Mesothelial cell of epicardium (in vitro differentiated cells): ENCODE data around the gene LCE2A. TPM values are rescaled to one million over a fixed set of nuclear protein-coding genes. Genes with fewer than 3 reads are reported as not detected.

Source experiments
- DNase-seq, 2 experiments: peaks; one replicate each; pipeline ENCODE4 v3.0.0; 2021; ENCODE audit warnings: low spot score in 2 of 2; ENCODE audit not compliant: unreplicated experiment in 2 of 2
- H3K27ac Mint-ChIP-seq: 2 replicates; pipeline ENCODE4 v1.8.0; 2021; ENCODE audit warnings: mixed read lengths
- H3K27me3 Mint-ChIP-seq: 2 replicates; pipeline ENCODE4 v1.8.0; 2021; ENCODE audit warnings: low read depth, mixed read lengths
- H3K36me3 Mint-ChIP-seq: 2 replicates; pipeline ENCODE4 v1.8.0; 2021; ENCODE audit warnings: mixed read lengths
- H3K4me1 Mint-ChIP-seq: 2 replicates; pipeline ENCODE4 v1.8.0; 2021; ENCODE audit warnings: mixed read lengths
- H3K4me3 Mint-ChIP-seq: 2 replicates; pipeline ENCODE4 v1.8.0; 2021; ENCODE audit warnings: mild to moderate bottlenecking, moderate library complexity, mixed read lengths
- H3K9me3 Mint-ChIP-seq: 2 replicates; pipeline ENCODE4 v1.8.0; 2021; ENCODE audit warnings: mixed read lengths
- total RNA-seq: library from RNA; stranded (reverse); gene quantifications from 3 replicates; pipeline ENCODE4 v1.2.1, GENCODE V29; 2021
- TF ChIP-seq, protein P1 (sequence below): fragments of 200-600 bp; sonication (generic); IDR thresholded peaks from one replicate; pipeline ENCODE4 v1.5.0; 2021; ENCODE audit warnings: antibody characterized with exemption; ENCODE audit not compliant: unreplicated experiment

The LCE2A gene
- total RNA-seq, 1 donor from 2014 or later = not detected

GRCh38 chr1:152728986-152729385 lies 30.8 kb downstream of the LCE2A start:
- H3K4me3 Mint-ChIP-seq = no peak overlapping the region

DNA sequence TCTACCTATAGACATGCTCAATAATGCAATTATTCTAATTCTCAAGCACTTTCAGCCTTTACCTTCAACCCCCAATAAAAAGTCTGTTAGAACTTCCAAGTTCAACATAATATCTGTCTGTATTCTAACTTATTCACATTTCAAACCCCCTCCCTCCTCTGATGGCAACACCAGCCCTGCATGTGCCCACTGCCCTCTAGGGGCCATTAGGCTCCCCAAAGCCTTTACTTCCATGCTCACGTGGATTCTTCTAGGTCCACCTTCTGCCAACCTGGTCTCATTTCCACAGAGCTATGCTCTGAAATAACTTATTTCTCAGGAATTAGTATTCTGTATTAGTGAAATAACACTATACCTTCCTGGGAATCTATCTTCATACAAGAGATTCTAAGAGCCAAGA lies 37.5 kb downstream of the LCE2A start:
- Mint-ChIP-seq H3K4me1 (no peaks in the 10 kb centered on the region), H3K4me3 (no peak overlapping the region), H3K9me3 (peaks cover 76% of the 10 kb centered on the region), H3K27me3 (no peaks in the 10 kb centered on the region), H3K36me3 (no peaks in the 10 kb centered on the region), H3K27ac (no peak overlapping the region)
- TF ChIP-seq, protein P1, sequence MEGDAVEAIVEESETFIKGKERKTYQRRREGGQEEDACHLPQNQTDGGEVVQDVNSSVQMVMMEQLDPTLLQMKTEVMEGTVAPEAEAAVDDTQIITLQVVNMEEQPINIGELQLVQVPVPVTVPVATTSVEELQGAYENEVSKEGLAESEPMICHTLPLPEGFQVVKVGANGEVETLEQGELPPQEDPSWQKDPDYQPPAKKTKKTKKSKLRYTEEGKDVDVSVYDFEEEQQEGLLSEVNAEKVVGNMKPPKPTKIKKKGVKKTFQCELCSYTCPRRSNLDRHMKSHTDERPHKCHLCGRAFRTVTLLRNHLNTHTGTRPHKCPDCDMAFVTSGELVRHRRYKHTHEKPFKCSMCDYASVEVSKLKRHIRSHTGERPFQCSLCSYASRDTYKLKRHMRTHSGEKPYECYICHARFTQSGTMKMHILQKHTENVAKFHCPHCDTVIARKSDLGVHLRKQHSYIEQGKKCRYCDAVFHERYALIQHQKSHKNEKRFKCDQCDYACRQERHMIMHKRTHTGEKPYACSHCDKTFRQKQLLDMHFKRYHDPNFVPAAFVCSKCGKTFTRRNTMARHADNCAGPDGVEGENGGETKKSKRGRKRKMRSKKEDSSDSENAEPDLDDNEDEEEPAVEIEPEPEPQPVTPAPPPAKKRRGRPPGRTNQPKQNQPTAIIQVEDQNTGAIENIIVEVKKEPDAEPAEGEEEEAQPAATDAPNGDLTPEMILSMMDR = no peak
- DNase-seq = no peak

More at GRCh38 chr1:152728986-152729385, 30.8 kb downstream of the LCE2A start:
- H3K4me1 Mint-ChIP-seq = no peaks in the 10 kb centered on the region
- no peak overlapping the region for H3K27ac Mint-ChIP-seq
- no peaks in the 10 kb centered on the region for H3K36me3 Mint-ChIP-seq
- TF ChIP-seq, protein P1 = no peak
- no peak for DNase-seq
- H3K27me3 Mint-ChIP-seq = no peaks in the 10 kb centered on the region
- peaks cover 64% of the 10 kb centered on the region for H3K9me3 Mint-ChIP-seq

- H3K27ac Mint-ChIP-seq = no peak overlapping the region
- no peaks in the 10 kb centered on the region for H3K4me1 Mint-ChIP-seq
- peaks cover 89% of the 10 kb centered on the region for H3K9me3 Mint-ChIP-seq
- no peaks in the 10 kb centered on the region for H3K27me3 Mint-ChIP-seq
- TF ChIP-seq, protein P1 = no peak
- no peak overlapping the region for H3K4me3 Mint-ChIP-seq
- DNase-seq = no peak
- H3K36me3 Mint-ChIP-seq = no peaks in the 10 kb centered on the region
Measured at GRCh38 chr1:152737997-152738396, 39.9 kb downstream of the LCE2A start.

GRCh38 chr1:152739841-152740240 lies 41.7 kb downstream of the LCE2A start:
- TF ChIP-seq, protein P1 = no peak
- Mint-ChIP-seq H3K36me3 (no peaks in the 10 kb centered on the region), H3K27ac (no peak overlapping the region), H3K4me3 (no peak overlapping the region), H3K27me3 (no peaks in the 10 kb centered on the region), H3K9me3 (peaks cover 95% of the 10 kb centered on the region), H3K4me1 (no peaks in the 10 kb centered on the region)
- no peak for DNase-seq

DNA sequence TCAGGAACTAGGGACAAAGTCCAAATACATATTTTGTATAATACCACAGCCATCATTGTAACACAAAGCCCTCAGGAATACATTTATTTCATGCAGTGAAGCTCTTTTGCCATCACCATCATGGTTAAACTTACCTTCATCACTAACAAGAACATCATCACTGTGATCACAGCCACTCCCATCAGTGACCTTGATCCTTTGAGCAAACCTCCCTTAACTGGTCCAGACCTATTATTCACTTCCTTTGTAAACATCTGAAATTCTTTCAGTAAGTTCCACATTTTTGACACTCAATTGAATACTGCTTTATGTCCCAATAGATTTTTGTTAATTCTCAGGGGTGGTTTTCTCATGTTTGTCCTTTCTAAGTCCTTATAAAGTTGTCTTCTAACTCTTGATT lies 43.5 kb downstream of the LCE2A start:
- no peaks in the 10 kb centered on the region for H3K4me1 Mint-ChIP-seq
- H3K36me3 Mint-ChIP-seq = no peaks in the 10 kb centered on the region
- no peak for DNase-seq
- H3K27me3 Mint-ChIP-seq = no peaks in the 10 kb centered on the region
- peaks cover 95% of the 10 kb centered on the region for H3K9me3 Mint-ChIP-seq
- H3K4me3 Mint-ChIP-seq = no peak overlapping the region
- TF ChIP-seq, protein P1 = no peak
- H3K27ac Mint-ChIP-seq = no peak overlapping the region
